C4-2B (cell line): ENCODE results near the gene MTA3.

Experiments used
- ZFX ChIP-seq: fragments of 450-650 bp; IDR thresholded peaks from 2 replicates; pipeline ENCODE4 v1.6.1; 2017
- TF ChIP-seq, protein P1 (sequence below): fragments of 450-650 bp; conservative IDR thresholded peaks from 2 replicates; pipeline ENCODE4 v1.5.1; 2017; ENCODE audit warnings: mild to moderate bottlenecking

DNA sequence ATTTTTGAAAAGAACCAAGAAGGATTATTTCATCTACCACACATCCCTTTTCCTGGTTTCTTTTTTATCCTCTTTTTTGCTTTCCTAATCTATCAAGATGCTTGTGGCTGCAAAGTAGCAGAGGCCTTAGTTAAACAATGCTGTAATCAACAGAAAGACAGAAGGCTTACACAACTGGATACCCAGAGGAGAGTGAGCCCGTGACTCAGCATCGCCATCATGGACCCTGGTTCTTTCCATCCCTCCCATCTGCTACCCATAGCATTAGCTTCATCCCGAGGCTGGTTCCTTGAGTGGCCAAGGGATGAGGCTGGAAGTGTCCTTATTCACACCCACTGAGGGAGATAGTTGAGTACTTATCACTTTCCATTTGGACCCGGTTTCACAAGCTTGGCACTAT lies 231.4 kb downstream of the MTA3 start:
- TF ChIP-seq, protein P1, sequence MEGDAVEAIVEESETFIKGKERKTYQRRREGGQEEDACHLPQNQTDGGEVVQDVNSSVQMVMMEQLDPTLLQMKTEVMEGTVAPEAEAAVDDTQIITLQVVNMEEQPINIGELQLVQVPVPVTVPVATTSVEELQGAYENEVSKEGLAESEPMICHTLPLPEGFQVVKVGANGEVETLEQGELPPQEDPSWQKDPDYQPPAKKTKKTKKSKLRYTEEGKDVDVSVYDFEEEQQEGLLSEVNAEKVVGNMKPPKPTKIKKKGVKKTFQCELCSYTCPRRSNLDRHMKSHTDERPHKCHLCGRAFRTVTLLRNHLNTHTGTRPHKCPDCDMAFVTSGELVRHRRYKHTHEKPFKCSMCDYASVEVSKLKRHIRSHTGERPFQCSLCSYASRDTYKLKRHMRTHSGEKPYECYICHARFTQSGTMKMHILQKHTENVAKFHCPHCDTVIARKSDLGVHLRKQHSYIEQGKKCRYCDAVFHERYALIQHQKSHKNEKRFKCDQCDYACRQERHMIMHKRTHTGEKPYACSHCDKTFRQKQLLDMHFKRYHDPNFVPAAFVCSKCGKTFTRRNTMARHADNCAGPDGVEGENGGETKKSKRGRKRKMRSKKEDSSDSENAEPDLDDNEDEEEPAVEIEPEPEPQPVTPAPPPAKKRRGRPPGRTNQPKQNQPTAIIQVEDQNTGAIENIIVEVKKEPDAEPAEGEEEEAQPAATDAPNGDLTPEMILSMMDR = no peak
- no peak for TF ChIP-seq ZFX
